Dermis blood vessel endothelial cell (primary cell): ENCODE data around the gene KIF5C. TPM values are rescaled to one million over a fixed set of nuclear protein-coding genes. Genes with fewer than 3 reads are reported as not detected.

Experiments used
- DNase-seq: peaks from one replicate; pipeline ENCODE4 v3.0.0; 2010
- total RNA-seq: library from RNA; depleted of rRNA; stranded (reverse); fragments of >200 nt; gene quantifications from 2 replicates; pipeline ENCODE4 v1.2.3, GENCODE V29; 2014

The KIF5C gene
- total RNA-seq, 1 donor from 2014 or later = 0.34 TPM

DNA sequence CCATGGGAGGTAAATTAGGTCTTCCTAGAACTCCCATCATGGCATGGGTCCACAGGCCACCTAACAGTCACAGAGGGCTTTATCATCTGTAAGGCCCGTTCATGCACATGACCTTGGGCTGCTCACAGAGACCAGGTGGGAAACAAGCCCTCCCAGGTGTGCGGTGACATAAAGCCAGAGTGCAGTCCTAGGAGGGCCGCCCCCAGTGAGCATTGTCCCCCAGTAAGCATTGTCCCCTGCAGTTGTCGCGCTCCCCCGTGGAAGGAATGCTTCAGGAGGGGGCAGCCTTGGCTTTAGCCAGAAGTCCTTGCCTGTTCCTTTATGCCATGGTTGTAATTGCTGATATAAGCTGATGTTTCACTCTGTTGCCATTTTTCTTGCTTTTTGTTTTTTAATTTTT is 121.8 kb downstream of the KIF5C start:
- DNase-seq = no peak

DNA sequence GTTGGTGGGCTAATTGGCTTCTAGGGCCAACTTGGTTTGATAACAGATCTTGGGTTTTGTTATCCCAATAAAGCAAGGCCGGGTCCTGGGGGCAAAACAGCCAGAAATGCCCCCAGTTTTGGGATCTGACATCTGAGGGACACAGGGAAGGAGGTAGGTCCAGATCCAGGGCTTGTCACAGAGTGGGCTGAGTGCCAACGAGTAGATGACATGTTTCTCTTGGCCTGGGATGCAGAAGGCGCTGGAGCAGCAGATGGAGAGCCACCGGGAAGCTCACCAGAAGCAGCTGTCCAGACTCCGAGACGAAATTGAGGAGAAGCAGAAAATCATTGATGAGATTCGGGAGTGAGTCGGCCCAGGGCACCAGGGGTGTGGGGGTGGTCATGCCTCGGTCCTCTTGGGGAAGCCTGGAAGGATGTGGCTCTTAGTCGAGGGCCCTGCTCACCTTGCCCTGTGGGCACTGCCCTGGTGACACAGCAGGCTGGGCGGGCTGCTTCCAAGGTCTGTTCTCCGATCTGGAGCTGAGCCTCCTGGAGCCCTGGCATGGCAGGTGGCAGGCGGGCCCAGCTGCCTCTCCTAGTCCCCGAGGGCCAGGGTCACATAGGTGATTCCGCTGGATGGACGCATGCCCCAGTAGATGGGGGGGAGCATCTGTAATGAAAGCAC is 123.3 kb downstream of the KIF5C start:
- no peak for DNase-seq

DNA sequence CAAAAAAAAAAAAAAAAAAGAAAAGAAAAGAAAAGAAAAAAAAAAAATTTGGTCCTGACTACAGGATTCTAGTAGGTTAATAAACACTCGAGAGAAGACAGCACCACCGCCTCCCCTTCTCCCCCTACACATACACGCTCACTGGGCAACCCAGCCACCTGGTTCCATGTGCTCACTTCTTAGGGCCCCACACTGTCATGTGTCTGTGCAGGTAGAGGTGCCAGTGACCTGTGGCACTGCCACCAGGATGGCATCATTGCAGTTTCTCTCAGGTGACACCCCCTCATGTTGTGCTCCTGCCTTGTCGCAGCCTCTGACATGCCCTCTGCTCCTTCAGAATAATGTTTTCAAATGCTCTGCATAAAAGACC is 123.8 kb downstream of the KIF5C start:
- DNase-seq = no peak

DNA sequence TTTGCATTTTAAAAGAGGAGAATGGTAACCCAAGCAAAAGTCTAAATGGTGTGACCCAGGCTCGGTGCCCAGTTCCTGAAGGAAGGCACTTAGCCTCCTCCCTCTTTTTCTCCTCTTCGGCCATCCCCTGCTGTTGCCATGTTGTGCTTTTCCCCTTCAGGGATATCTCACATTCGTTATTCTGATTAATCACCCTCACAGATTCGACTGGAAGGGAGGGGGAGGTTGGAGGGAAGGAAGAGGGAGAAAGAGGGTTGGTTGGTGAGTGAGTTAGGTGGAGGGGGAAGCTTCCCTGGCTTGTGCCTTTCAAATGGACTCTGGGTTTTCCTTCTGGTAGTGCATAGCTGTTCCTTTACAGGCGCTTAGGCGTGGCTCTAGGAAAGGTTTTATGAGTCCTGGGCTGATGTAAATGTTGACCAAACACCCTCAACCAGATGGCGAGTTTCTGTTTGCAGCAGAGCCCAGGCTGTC is 124.5 kb downstream of the KIF5C start:
- DNase-seq = no peak

DNA sequence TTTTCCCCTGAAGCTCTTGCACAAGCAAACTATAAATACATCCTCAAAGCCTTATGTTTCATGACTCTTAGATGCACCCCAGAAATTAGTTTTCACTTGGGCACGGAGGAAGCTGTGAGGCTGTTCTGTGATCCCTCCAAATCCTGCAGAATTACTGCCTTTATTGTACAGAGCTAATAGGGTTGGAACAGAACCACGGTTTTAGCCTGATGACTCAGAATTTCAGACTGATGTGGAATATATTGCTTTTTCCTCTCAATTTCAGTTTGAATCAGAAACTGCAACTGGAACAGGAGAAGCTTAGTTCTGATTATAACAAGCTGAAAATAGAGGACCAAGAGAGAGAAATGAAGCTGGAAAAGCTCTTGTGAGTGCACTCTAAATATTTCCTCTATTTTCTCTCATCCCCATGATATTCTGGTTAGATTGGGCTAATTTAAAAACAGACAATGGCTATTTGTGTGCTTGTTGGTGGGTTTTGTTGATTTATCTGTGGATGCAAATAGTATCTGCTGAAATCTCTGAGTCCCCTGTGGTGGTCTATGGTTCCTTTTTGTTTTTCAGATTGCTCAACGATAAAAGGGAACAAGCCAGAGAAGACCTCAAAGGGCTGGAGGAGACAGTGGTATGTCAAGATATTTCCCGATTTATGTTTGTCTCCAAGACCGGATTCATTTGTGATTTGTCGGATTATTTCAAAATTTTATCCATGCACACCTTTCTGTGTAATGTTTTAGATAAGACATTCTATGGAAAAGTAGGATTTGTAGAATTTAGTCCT is 125.3 kb downstream of the KIF5C start:
- no peak for DNase-seq

DNA sequence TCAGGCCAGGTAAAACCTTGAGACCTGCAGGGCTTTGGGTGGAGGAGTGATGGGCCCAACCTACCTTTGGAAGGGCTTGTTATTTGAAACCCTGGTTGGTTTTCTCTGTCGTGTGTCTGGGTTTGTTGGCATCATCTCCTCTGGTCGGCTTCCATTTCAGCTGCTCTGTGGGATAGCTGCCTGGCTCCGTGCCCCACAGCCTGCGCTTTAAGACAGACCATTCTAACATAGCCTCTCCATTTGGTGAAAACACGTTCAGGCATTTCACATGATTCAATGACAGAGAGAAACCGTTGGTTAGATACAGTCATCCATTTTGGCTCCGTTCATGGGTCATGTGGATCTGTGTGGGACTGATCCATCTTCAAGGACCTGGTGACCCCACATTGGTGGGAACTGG is 126.5 kb downstream of the KIF5C start:
- DNase-seq = no peak

DNA sequence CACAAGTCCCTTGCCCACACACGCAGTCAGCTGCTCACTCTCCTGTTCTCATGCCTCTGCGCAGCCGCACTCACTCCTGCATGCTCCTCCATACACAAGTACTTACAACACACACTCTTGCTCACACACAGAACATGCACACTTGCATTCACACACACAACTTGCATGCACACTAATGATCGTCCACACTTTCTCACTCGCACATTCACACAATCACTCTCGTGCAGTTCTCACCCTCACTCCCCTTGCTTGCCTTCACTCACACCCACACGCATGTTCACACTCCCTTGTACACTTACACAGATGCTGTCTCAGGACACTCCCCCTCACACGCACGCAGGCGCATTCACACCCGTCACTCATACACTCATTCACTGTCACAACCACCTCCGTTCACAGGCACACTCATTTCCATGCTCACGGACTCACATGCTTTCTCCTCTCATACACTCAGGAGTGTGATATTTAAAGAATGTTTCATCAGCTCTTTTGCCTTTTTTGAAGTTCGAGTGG is 127.4 kb downstream of the KIF5C start:
- DNase-seq = no peak

DNA sequence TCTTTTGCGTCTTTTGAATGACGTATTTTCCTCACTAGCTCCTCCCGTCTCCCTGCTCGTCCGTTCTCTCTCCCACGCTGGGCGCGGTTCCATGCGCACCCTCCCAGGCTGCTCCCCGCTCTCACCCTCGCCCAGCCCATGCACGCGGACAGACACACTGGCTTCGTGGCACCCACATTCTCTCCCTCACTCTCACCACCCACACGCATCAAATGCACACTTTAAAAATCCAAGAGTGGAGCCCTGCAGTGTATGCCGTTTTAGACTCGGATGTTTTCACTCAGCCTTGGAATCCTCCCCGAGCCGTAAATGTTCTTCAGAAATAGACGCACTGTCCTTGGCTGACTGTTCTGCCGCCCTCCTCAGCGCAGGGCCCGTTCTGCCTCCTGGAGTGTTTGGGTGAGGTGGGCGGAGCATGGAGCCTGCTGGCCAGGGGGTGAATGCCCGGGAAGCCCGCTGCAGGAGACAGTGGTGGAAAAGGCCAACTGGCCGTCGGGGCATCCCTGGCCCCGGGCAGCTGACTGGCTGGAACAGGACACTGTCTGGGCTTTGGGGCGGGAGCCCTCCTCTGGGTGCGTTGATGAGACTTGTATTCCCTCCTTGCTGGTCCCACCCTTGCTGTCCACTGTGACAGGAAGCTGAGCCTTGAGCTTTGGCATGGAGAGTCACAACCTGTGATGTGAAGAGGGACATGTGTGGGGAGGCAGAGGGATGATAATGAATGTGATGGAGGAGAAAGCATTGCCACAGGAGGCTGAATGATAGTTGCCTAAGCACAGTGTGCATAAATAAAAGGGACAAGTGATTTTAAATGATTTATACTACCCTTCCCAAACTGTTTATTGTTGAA is 128.1 kb downstream of the KIF5C start:
- DNase-seq = no peak

DNA sequence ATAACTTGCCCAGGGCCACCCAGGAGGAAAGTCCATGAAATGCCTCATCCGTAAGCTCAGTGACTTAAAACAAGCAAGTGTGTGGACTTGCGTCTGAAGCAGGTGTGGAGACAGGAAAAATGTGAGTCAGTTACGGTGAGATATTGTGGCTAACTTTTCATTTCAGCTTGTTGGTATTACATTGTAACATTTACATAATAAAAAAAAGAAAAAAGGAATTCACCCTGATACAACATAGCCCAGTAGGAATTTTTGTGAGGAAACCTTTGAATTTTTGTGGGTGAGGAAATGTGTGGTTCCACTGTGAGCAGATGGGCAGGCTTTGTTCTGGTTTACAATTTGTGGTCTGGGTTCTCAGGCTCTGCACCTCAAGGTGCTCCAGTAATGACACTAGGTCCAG is 129.8 kb downstream of the KIF5C start:
- DNase-seq = no peak

DNA sequence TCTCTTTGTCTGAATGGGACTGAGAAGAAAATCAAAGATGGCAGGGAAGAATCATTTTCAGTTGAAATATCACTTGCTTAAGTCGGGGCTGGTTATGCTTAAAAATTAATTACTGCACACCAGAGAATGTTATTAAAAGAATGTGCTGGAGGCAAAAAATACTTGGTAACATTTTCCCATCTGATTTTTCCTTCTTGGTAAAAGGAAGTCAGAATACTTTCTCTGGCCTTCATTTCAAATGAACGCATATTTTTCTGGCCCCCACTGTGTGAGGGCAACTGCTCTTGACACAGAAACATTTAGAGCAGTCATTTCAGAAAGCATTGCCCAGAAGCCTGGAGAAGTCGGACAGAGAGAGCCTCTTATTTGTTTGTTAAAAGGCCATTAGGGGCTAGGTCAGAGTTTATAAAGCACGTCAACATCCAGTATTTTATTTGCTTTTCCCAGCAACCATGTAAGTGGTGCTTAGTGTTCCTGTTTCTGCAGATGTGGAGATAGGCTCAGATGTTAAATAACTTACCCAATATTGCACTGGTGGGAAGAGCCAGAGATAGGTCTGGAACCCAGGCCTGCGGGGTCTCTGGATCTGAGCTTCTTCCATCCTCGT is 130.5 kb downstream of the KIF5C start:
- DNase-seq = no peak

DNA sequence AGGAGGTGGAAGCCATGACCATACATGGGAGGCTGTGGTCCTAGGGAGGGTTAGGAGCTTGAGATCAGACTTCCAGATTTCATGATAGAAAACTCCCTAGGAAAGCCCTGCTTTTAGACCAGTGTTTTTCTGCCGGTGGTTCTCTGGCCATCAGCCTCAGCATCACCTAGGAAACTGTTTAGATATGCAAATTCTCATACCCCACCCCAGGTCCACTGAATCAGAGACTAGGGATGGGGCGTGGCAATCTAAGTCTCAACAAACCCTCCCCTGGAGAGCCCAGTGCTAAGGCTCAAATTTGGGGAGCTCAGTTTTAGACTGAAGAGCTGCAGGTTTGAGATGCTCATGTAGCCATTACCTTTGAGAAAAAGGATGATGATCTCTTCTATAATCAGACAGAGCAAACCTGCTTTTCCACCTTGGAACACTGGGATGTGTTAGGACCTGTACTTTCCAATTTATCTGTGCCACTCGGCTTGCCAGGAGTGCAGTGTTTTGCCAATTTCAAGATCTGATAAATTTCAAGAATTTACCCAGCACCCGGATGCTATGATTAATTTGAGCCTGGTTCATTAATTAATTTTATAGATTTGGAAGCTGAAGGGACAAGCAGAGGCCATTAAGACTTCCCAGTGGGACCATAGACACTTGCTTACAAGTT is 132.0 kb downstream of the KIF5C start:
- no peak for DNase-seq

DNA sequence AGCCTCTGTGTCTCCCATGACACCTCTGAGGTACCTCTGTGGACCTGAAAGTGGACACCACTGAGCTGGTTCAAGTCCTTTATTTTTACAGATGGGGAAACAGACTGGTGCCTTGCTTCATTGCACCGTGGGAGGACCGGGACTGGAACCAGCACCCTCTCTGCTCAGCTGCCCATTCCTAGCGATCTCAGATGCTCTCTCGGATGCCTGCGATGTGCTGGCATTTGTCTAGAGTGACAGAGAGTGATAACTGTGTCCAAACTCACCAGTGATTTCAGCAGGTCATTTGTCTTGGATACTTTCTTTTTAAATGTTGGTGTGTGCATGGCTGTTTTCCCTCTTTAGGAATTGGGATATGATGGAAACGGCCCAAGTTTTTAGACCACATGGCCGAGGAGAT is 133.4 kb downstream of the KIF5C start:
- DNase-seq = no peak

DNA sequence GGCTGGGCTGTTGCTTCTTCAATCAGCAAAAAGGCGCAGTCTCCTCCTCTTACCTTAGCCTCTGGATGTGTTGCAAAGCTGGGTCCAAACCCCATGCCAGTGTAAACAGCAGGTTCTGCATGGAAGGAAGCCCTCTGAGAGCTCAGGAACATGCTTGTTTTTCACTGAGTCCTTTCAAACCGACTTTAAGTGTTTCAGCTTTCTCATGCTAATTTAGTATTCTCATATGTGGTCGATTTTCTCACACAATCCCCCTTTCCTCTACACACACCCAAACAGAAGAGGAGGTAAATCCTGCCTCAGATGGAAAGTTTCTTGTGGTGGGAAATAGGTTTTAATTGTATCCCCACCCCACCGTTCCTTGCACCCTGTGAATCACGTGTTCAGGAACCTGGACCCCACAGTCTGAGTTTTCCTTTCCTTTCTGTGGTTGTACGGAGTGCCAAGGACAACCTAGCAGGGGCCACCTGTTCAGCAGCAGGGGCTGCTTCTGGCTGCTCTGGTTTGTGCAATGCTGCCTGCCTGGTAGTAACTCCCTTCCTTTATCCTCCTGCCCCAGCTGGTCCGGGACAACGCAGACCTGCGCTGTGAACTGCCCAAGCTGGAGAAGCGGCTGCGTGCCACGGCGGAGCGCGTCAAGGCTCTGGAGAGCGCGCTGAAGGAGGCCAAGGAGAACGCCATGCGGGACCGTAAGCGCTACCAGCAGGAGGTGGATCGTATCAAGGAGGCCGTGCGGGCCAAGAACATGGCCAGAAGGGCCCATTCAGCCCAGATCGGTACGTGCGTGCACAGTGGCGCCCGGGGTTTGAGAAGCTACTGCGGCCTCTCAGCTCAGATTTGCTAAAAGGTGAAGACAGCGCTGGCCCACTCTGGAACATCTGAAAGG is 134.8 kb downstream of the KIF5C start:
- DNase-seq = no peak

DNA sequence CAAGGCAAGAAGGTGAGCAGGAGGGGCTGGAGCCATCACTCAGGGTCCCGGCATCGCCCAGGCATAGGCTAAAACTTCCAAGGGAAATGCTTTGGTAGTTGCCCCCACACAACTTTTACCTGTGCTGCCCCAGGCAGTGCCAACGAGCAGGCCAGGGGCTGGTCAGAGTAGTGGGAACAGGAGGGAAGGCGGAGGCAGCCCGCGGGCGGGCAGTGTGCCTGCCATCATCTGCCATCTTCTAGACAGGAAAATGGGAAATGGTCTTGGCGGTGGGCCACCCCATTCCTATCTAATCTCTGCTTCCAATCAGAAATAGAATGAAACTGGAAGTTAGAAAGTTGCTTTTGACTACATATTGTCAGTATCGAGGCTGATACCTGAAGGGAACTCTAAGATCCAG is 137.5 kb downstream of the KIF5C start:
- no peak for DNase-seq

DNA sequence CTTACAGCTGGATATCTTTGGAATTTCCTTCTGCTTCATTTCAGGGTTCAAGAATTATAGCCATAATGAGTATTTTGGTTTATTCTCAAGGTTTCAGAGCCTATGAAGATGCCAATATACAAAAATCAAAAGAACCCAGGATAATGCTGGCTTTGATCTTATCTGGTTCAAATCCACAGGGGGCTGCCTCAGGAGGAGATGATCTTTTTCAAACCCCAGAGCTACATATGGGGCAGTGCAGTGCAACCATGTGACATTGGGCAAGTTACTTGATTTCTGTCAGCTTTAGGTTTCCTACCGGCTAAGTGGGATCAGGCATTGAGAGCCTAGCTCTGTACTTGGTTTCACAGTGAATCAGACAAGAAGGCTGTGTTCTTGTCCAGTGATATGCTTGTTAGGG is 140.5 kb downstream of the KIF5C start:
- DNase-seq = no peak

DNA sequence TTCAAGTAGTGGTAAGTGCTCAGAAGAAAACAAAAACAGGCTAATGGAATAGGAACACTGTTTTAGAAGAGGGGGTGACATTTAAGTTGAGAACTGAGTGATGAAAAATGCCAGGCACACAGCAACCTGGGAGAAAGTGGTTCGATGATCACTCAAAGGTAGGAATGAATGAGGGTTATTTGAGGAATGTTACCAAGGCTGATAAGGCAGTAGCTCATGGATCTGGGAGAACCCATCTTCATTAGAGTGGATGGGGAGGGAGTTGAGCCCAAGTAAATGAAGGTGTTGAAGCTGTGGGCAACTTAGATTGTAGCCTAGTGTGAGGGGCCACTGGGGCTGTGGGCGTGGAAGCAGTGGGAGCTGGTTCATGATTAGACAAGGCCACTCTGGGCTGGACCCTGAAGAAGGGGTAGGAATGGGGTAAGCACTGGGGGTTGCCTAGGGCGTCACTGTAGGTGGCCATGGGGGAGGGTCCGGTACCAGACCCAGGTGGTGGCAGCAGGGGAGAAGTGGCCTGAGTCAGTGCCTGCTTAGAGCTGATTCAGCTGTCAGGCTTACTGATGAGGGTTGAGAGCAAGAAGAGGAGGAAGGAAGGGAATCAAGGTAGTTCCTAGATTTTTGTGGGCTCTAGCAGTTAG is 141.0 kb downstream of the KIF5C start:
- DNase-seq = no peak

DNA sequence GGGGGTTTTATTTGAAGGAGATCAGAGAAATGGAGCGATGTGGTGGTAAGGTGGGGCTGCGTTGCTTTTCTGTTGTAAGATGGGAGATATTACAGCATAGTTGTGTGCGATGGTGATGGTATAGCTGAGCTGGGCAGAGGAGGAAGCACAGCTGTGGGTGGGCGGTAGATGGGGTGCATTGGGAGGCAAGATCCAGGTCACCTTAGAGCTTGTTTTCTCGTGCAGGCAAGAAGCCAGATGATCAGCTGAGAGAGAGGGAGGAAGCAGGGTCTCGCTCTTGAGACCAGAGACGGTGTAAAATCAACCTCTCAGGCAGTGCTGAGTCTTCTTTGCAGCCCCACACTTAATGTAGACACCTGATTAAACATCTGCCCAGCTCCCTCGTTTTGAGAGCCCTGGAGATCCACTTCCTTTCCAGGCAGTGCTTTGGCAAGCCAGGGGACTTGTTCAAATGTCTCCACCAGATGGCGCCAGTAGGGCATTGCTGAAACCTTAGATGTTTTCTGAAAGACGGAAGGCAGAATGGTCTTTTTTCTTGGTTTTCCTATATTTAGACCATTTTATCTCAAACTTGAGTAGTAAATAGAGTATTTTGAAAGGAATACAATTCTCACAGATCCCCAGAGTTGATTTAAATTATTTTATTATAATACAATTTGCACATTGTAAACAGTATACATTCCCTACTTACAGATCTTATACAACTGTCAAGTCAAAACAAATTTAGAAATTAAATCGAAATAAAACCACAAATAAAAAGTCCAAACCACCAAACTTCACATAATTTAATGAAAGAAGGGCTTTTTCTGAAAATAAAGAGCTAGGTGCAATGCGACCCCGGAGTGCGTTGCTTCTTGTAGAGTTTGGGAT is 142.3 kb downstream of the KIF5C start:
- peak; percentile 86 for DNase-seq

DNA sequence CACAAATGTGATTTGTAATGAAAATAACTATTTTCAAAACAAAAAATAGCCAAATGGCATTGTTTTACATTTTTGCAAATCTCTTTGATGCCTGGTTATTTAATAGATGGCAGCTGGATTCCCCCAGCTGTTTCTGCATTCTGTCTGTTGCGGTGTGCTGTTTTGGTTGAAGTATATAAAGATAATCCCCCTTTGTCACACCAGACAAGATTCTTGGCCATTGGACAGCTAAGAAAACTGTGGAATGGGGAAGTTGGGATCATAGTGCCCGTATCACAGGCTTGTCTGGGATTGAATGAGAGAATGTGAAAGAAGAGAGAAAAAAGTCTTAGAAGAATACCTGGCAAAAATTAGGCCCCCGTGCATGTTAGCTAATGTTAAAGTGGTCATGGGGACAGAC is 144.0 kb downstream of the KIF5C start:
- no peak for DNase-seq

DNA sequence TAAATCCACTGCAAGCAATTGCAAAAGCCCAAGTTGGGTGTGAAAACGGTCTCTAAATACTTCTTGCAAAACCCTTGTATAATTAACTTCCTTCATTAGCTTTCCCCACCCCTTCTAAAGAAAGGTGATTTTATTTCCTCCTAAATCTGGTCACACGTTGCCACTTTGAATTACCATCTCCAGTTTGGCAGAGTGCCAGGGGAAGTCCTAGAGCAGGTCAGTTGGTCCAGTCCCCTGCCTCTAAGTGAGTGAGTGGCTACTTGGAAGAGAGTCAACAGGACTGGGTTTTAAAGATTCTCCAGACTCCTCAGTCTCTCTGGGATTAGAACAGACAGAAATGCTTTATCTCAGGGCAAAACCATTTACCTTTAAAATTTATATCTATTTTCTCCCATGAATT is 144.7 kb downstream of the KIF5C start:
- no peak for DNase-seq

DNA sequence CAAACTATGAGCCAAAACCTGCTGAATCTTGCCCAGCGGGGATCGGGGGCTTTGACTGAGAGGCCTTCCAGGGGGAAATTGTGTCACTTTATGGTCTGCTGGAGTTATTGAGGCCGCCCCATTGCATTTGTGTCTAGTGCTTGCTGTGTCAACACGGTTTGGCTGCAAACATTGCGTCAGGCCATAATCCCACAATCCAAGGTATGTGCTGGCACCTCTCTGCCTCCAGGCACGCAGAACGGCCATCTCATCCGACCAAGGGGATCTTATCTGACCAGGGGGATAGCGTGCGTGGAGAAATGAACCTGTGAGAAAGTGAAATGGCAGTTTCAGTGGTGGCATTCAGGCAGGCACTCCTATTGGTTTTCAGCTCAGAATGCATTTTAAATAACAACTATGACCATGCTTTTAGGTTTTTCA is 145.4 kb downstream of the KIF5C start:
- no peak for DNase-seq
